Neuronal stem cell (in vitro differentiated cells): ENCODE results near the gene PHKB.

Source experiments
- DNase-seq: peaks from one replicate; pipeline ENCODE4 v3.0.0-alpha.2; 2013; ENCODE audit warnings: low spot score
- H2AFZ ChIP-seq: one replicate; pipeline ENCODE4 v1.6.1; 2013; ENCODE audit warnings: mild to moderate bottlenecking, low read length, inconsistent platforms
- H2AK5ac ChIP-seq: 2 replicates; pipeline ENCODE4 v1.6.1; 2013; ENCODE audit warnings: low read depth, mild to moderate bottlenecking, inconsistent platforms, low read length, moderate library complexity, mixed read lengths
- H2BK120ac ChIP-seq: 2 replicates; pipeline ENCODE4 v1.6.1; 2013; ENCODE audit warnings: low read depth, mild to moderate bottlenecking, inconsistent platforms, low read length, moderate library complexity, mixed read lengths
- H2BK12ac ChIP-seq: one replicate; pipeline ENCODE4 v1.6.1; 2013; ENCODE audit warnings: low read length, inconsistent platforms
- H2BK15ac ChIP-seq: 2 replicates; pipeline ENCODE4 v1.6.1; 2013; ENCODE audit warnings: mild to moderate bottlenecking, low read length, inconsistent platforms, mixed read lengths
- H2BK5ac ChIP-seq: one replicate; pipeline ENCODE4 v1.6.1; 2013; ENCODE audit warnings: inconsistent platforms, mild to moderate bottlenecking, low read length, moderate library complexity
- H3K14ac ChIP-seq: one replicate; pipeline ENCODE4 v1.6.1; 2013; ENCODE audit warnings: low read length, inconsistent platforms
- H3K18ac ChIP-seq: 2 replicates; pipeline ENCODE4 v1.6.1; 2013; ENCODE audit warnings: low read length, inconsistent platforms
- H3K23ac ChIP-seq: 2 replicates; pipeline ENCODE4 v1.6.1; 2013; ENCODE audit warnings: low read depth, mild to moderate bottlenecking, mixed read lengths, low read length, inconsistent platforms; ENCODE audit not compliant: poor library complexity
- H3K27ac ChIP-seq: replicated peaks from 3 replicates; pipeline ENCODE4 v1.5.1; 2013; ENCODE audit warnings: low read length, inconsistent platforms
- H3K27me3 ChIP-seq, 3 experiments: 2 replicates each; pipeline ENCODE4 v1.6.1; 2013; ENCODE audit warnings: low read length in 3 of 3, mild to moderate bottlenecking in 2 of 3, inconsistent platforms in 1 of 3, low read depth in 1 of 3, mixed read lengths in 1 of 3, moderate library complexity in 1 of 3; ENCODE audit not compliant: control insufficient read depth in 3 of 3, insufficient read depth in 3 of 3
- H3K36me3 ChIP-seq, 2 donors: replicated peaks in 1 of 2; 2 replicates each; pipeline ENCODE4 v1.6.1; 2013; ENCODE audit warnings: low read length in 2 of 2; ENCODE audit not compliant: control insufficient read depth in 2 of 2, insufficient read depth in 2 of 2
- H3K4ac ChIP-seq: 2 replicates; pipeline ENCODE4 v1.6.1; 2013; ENCODE audit warnings: inconsistent platforms, mild to moderate bottlenecking, low read length, moderate library complexity
- H3K4me1 ChIP-seq, 2 donors: 1 replicate in 1 of 2; 2 replicates in 1 of 2; pipeline ENCODE4 v1.6.1; 2013; ENCODE audit warnings: low read length in 2 of 2, low read depth in 1 of 2; ENCODE audit not compliant: control insufficient read depth in 2 of 2, insufficient read depth in 1 of 2
- H3K4me2 ChIP-seq: one replicate; pipeline ENCODE4 v1.6.1; 2013; ENCODE audit warnings: mild to moderate bottlenecking, low read length, inconsistent platforms; ENCODE audit not compliant: insufficient read depth, poor library complexity, severe bottlenecking
- H3K4me3 ChIP-seq, 2 donors: 2 replicates each; pipeline ENCODE4 v1.5.1; 2013; ENCODE audit warnings: low read length in 2 of 2, mild to moderate bottlenecking in 2 of 2, inconsistent platforms in 1 of 2, moderate library complexity in 1 of 2
- H3K79me1 ChIP-seq: one replicate; pipeline ENCODE4 v1.6.1; 2013; ENCODE audit warnings: low read depth, mild to moderate bottlenecking, inconsistent platforms, low read length, moderate library complexity
- H3K9ac ChIP-seq: one replicate; pipeline ENCODE4 v1.6.1; 2013; ENCODE audit warnings: mild to moderate bottlenecking, low read depth, low read length, inconsistent platforms; ENCODE audit not compliant: poor library complexity
- H3K9me3 ChIP-seq, 2 donors: replicated peaks in 1 of 2; 2 replicates each; pipeline versions ENCODE3 to v1.6.1; 2013; ENCODE audit warnings: low read length in 2 of 2, mild to moderate bottlenecking in 2 of 2, inconsistent platforms in 1 of 2, low read depth in 1 of 2, mixed read lengths in 1 of 2, moderate library complexity in 1 of 2; ENCODE audit not compliant: control insufficient read depth in 2 of 2, insufficient read depth in 1 of 2
- H4K8ac ChIP-seq: one replicate; pipeline ENCODE4 v1.6.1; 2013; ENCODE audit warnings: low read depth, mild to moderate bottlenecking, inconsistent platforms, low read length, moderate library complexity
- H4K91ac ChIP-seq: one replicate; pipeline ENCODE4 v1.6.1; 2013; ENCODE audit warnings: low read length, low read depth, mild to moderate bottlenecking, inconsistent platforms; ENCODE audit not compliant: poor library complexity
- WGBS, 2 donors: extraction: QIAGEN DNeasy Blood & Tissue Kit; methylation state at CpG; one replicate each; pipeline ENCODE4 v1.1.7; 2013; ENCODE audit warnings: missing lambda C conversion rate in 2 of 2, mixed read lengths in 1 of 2; ENCODE audit not compliant: insufficient read length in 2 of 2, insufficient replicate concordance in 1 of 2; ENCODE audit errors: extremely low coverage in 2 of 2; 5-methylcytosine and 5-hydroxymethylcytosine counted together

PHKB gene

DNA sequence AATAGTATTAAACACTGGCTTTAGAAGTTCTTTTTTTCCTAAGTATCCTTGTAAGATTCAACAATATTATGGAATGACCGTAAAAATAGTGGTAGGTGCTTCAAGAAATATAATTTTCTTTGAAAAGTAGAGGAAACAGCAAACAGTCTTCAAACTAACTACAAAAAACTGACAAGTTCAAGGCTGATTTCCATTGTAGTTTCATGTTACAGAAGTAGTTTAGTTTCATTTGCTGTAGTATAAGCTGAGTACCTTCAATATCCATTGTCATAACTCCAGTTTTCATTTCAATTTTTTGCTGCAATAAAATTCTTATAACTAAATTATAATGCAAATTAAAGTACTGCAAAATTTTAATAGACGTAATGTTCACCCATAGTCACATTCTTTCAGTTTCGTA lies 19.3 kb downstream of the PHKB start:
- Histone ChIP-seq H2BK15ac (no peak overlapping the region), H3K14ac (no peak overlapping the region), H3K27me3 (no peaks in the 10 kb centered on the region), H3K4me3 (no peak overlapping the region), H2BK12ac (no peak overlapping the region), H3K9ac (no peak overlapping the region), H4K91ac (no peak overlapping the region), H3K9me3 (no peaks in the 10 kb centered on the region), H2AK5ac (no peak overlapping the region), H4K8ac (no peak overlapping the region), H3K4me2 (no peak overlapping the region), H3K36me3 (no peaks in the 10 kb centered on the region), H3K79me1 (no peaks in the 10 kb centered on the region), H2BK120ac (no peak overlapping the region), H2BK5ac (no peak overlapping the region), H3K4ac (no peak overlapping the region), H3K27ac (no peak overlapping the region), H3K4me1 (no peaks in the 10 kb centered on the region), H2AFZ (no peak overlapping the region), H3K23ac (no peak overlapping the region), H3K18ac (no peak overlapping the region)
- WGBS, 2 donors = no CpG with 5 or more reads among the region's 3 CpGs
- DNase-seq = no peak

DNA sequence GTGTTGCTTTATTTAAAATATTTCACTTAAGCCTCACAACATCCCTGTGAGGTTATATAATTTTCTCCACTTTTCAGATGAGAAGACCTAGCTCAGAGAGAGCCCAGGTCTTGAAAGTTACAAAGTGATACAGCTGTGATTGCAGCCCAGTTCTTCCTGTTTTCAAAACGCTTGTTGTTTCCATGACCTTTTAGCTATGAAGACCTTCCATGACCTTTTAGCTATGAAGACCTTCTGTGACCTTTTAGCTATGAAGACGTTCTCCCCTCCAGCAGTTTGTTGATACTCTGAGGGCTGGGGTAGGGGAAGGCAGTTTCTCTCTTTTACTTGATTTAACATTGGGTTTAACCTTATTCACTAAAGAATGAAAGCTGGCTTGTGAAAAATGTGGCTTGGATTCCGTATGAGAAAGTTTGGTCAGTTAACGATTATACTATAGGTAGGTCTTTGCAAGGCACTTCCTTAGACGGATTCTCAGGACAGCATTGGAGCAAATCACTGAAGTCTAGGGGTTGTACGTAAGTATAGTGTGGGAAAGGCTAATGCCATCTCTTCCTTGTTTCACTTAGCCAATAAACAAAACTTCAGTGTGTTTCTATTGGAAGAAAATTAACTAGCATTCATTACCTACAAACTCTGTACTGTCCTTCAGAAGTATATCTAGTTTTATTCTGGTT lies 20.7 kb downstream of the PHKB start:
- Histone ChIP-seq H3K36me3 (no peaks in the 10 kb centered on the region), H3K18ac (no peak overlapping the region), H2AFZ (no peak overlapping the region), H2BK120ac (no peak overlapping the region), H3K9me3 (no peaks in the 10 kb centered on the region), H3K23ac (no peak overlapping the region), H4K91ac (no peak overlapping the region), H3K27me3 (no peaks in the 10 kb centered on the region), H3K4me1 (no peaks in the 10 kb centered on the region), H3K4me2 (no peak overlapping the region), H3K27ac (no peak overlapping the region), H3K9ac (no peak overlapping the region), H3K79me1 (no peaks in the 10 kb centered on the region), H2BK15ac (no peak overlapping the region), H3K4ac (no peak overlapping the region), H2BK5ac (no peak overlapping the region), H2AK5ac (no peak overlapping the region), H4K8ac (no peak overlapping the region), H3K14ac (no peak overlapping the region), H2BK12ac (no peak overlapping the region), H3K4me3 (no peak overlapping the region)
- DNase-seq = no peak
- no CpG with 5 or more reads among the region's 6 CpGs for WGBS, 2 donors

DNA sequence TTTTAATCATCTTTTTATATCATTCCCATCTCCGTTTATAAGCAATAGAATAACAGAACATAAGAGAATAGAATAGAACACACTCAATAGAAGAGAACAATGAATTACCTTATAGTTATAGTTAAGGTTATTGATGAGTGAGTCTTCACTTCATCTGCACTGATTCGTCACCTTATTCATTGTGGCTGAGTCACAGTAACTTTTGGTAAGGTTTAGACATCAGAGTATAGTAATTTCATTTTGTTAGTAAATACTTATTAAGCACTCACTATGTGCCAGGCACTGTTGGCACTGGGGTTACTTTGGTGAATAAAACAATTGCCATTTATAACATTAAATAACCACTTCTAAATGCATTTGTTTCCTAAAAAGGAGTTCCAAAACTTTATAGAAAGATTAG lies 22.5 kb downstream of the PHKB start:
- Histone ChIP-seq H3K9me3 (peaks cover 0 to 10% of the 10 kb centered on the region in 2 donors), H2AFZ (no peak overlapping the region), H3K4me2 (no peak overlapping the region), H2BK15ac (no peak overlapping the region), H3K27ac (no peak overlapping the region), H3K9ac (no peak overlapping the region), H2BK120ac (no peak overlapping the region), H3K18ac (no peak overlapping the region), H3K4ac (no peak overlapping the region), H3K23ac (no peak overlapping the region), H2BK5ac (no peak overlapping the region), H3K36me3 (no peaks in the 10 kb centered on the region), H2BK12ac (no peak overlapping the region), H3K14ac (no peak overlapping the region), H2AK5ac (no peak overlapping the region), H3K4me3 (no peak overlapping the region), H3K4me1 (no peaks in the 10 kb centered on the region), H3K79me1 (peaks cover 2% of the 10 kb centered on the region), H4K91ac (no peak overlapping the region), H3K27me3 (no peaks in the 10 kb centered on the region), H4K8ac (no peak overlapping the region)
- no CpG with 5 or more reads among the region's 2 CpGs for WGBS, 2 donors
- DNase-seq = no peak

DNA sequence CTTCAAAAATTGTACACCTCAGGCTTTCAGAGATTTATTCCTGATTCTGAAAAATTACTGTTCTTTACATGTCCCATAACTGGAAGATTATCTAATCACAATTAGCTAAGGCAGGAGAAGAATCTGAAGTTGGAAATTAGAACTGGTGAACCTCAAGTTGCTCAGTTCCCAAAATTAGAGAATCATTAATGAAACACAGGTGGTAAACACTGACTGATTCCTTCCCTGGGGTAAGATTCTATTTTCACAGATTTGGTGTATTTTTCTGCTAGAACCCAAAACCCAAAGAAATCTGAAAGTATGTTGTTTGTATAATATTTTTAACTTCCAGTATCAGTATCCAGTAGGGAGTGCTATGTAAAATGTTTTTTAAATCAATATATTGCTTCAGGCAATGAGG lies 25.7 kb downstream of the PHKB start:
- Histone ChIP-seq H3K4me1 (no peaks in the 10 kb centered on the region), H3K36me3 (no peaks in the 10 kb centered on the region), H3K9me3 (peaks cover 0 to 32% of the 10 kb centered on the region in 2 donors), H3K27me3 (no peaks in the 10 kb centered on the region), H2BK5ac (no peak overlapping the region), H3K4me3 (no peak overlapping the region), H2BK12ac (no peak overlapping the region), H2AFZ (no peak overlapping the region), H2AK5ac (no peak overlapping the region), H2BK15ac (no peak overlapping the region), H3K4me2 (no peak overlapping the region), H3K23ac (no peak overlapping the region), H3K27ac (no peak overlapping the region), H4K8ac (no peak overlapping the region), H3K14ac (no peak overlapping the region), H3K4ac (no peak overlapping the region), H2BK120ac (no peak overlapping the region), H3K79me1 (peaks cover 2% of the 10 kb centered on the region), H3K18ac (no peak overlapping the region), H4K91ac (no peak overlapping the region), H3K9ac (no peak overlapping the region)
- no peak for DNase-seq
